Panc1 (cell line): Measurements from ENCODE around the gene TCAF1.

ENCODE experiments used
- POLR2AphosphoS5 ChIP-seq: IDR thresholded peaks from 2 replicates; pipeline ENCODE4 v1.6.1; 2012; ENCODE audit warnings: mild to moderate bottlenecking, low read depth, low read length, moderate library complexity
- TF ChIP-seq, protein P1 (sequence below): fragments of 450-650 bp; IDR thresholded peaks from 2 replicates; pipeline ENCODE4 v1.5.1; 2017; ENCODE audit warnings: mild to moderate bottlenecking

DNA sequence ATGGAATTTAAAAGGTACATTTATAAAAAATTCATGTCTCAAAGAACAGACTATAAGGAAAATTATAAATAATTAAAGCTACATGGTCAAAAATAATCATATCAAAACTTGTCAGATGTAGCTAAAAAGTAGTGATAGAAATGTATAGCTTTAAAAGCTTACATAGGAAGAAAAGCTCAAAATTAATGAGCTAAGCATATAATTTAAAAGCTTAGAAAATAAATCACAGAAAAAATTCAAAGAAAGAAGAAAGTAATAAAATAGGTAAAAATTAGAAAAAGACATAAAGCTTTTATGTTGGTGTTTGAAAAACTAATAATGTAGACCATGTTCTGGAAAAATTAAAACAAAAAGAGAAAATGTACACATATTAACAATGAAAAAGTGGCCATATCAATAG, 5.3 kb downstream of the TCAF1 start:
- TF ChIP-seq, protein P1, sequence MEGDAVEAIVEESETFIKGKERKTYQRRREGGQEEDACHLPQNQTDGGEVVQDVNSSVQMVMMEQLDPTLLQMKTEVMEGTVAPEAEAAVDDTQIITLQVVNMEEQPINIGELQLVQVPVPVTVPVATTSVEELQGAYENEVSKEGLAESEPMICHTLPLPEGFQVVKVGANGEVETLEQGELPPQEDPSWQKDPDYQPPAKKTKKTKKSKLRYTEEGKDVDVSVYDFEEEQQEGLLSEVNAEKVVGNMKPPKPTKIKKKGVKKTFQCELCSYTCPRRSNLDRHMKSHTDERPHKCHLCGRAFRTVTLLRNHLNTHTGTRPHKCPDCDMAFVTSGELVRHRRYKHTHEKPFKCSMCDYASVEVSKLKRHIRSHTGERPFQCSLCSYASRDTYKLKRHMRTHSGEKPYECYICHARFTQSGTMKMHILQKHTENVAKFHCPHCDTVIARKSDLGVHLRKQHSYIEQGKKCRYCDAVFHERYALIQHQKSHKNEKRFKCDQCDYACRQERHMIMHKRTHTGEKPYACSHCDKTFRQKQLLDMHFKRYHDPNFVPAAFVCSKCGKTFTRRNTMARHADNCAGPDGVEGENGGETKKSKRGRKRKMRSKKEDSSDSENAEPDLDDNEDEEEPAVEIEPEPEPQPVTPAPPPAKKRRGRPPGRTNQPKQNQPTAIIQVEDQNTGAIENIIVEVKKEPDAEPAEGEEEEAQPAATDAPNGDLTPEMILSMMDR, result no peak
- TF ChIP-seq POLR2AphosphoS5, result no peak
